Measurements from ENCODE around the gene RPS21. TPM values are rescaled to one million over a fixed set of nuclear protein-coding genes. Genes with fewer than 3 reads are reported as not detected.
A peak's percentile ranks its signal among the peaks of the same experiment; 100 is the strongest.

RPS21 gene
- total and polyA plus RNA-seq, 2 of the 13 experiments (the other 11 are each of a cell fraction or from before 2014, with no cell fraction given), result 2,647 to 11,063 TPM

- TF ChIP-seq ZNF609 (CRISPR knock-in tag; IDR thresholded peaks at IDR 0.05; ENCODE audit: borderline replicate concordance) (peak; percentile 14; the same call in 1 of the 2 replicates), FOXO1 (CRISPR knock-in tag; IDR thresholded peaks at IDR 0.05) (peak; percentile 89), ZNF263 (CRISPR knock-in tag; IDR thresholded peaks at IDR 0.05) (peak; percentile 66; the same call in 1 of the 2 replicates), ZNF430 (CRISPR knock-in tag; IDR thresholded peaks at IDR 0.05) (peak; percentile 97), GABPA (IDR thresholded peaks at IDR 0.05; ENCODE audit: low read depth, low read length) (peak; percentile 86), GABPA (CRISPR knock-in tag; IDR thresholded peaks at IDR 0.05; ENCODE audit: low read depth) (peak; percentile 93), TFE3 (CRISPR knock-in tag; IDR thresholded peaks at IDR 0.05) (peak; percentile 37; the same call in 1 of the 2 replicates), ZNF264 (CRISPR knock-in tag; IDR thresholded peaks at IDR 0.05) (no peak; the same call in 1 of the 2 replicates), PPARG (CRISPR knock-in tag; conservative IDR thresholded peaks at IDR 0.05) (no peak; the same call in 1 of the 2 replicates), TOPORS (CRISPR knock-in tag; IDR thresholded peaks at IDR 0.05) (peak; percentile 93), ZNF460 (CRISPR knock-in tag; IDR thresholded peaks at IDR 0.05; ENCODE audit: borderline replicate concordance) (no peak), ZNF251 (CRISPR knock-in tag; IDR thresholded peaks at IDR 0.05) (0 out of 2 replicates have a peak, but pooled peaks have one; percentile 95), NCOR1 (IDR thresholded peaks at IDR 0.05; ENCODE audit: borderline replicate concordance, low read length) (no peak), SIX1 (CRISPR knock-in tag; IDR thresholded peaks at IDR 0.05; ENCODE audit: borderline replicate concordance) (no peak), ZNF256 (CRISPR knock-in tag; conservative IDR thresholded peaks at IDR 0.05) (0 out of 2 replicates have a peak, but pooled peaks have one; percentile 33), MAZ (IDR thresholded peaks at IDR 0.05; ENCODE audit: borderline replicate concordance, low read depth, low read length) (peak; percentile 87), MAZ (CRISPR knock-in tag; IDR thresholded peaks at IDR 0.05; ENCODE audit: low read depth) (peak; percentile 94), PLSCR1 (CRISPR knock-in tag; IDR thresholded peaks at IDR 0.05; ENCODE audit: borderline replicate concordance) (no peak), TERF1 (CRISPR knock-in tag; IDR thresholded peaks at IDR 0.05) (0 out of 2 replicates have a peak, but pooled peaks have one; percentile 27), KLF16 (CRISPR knock-in tag; IDR thresholded peaks at IDR 0.05) (peak in 1 of 2 experiments; percentile 89; a peak in 2 of 4 replicates), PHB2 (IDR thresholded peaks at IDR 0.05; ENCODE audit: partially characterized antibody) (no peak)
These were observed at the start of gene RPS21 (continued) for GRCh38 chr20:62386383-62387218.

Data from HepG2 (cell line).